GM21360 (cell line): Measurements from ENCODE around the gene EYA4.

ENCODE experiments used
- ATAC-seq: cut with Tn5 transposase; IDR thresholded peaks from one replicate; pipeline ENCODE4 v1.9.1; 2021; ENCODE audit warnings: mild to moderate bottlenecking, moderate library complexity; ENCODE audit not compliant: unreplicated experiment

The EYA4 gene

GRCh38 chr6:133343220-133343619 is 102.1 kb downstream of the EYA4 start:
- ATAC-seq: no peak

DNA sequence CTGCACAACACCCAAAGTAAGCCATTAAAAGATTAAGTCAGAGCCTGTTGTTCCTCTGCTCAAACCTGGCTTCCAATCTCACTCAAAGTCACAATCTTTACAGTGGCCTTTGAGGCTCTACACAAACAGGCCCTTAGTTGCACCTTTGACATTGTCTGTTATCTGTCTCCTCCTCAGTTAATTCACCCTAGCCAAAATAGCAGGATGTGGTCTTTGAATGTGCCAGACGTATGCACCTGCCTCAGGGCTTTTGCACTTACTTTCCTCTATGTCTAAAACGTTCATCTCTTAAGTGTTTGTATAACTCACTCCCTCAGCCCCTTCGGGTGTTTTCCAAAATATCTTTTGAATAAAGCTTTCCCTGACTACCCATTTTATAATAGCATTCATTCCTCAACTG is 107.7 kb downstream of the EYA4 start:
- ATAC-seq: no peak

DNA sequence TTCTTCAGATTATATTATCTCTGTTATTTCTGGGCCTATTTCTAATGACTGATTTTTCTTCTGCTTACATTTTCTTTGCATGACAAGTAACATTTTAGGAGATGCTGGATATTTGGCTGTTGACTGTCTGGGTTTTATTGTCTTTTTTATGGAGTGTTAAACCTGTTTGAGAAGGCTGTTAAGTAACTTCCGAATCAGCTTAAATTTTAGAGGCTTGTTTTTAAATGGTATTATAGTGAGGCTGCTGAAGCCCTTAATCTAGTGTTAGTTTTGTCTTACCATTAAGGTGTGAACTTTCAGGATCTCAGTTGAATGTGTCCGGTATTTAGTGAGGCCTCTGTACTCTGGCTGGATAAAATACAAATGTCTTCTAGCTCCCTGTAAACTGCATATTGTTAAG is 109.8 kb downstream of the EYA4 start:
- no peak for ATAC-seq

GRCh38 chr6:133352046-133352445 is 110.9 kb downstream of the EYA4 start:
- no peak for ATAC-seq

GRCh38 chr6:133353061-133353460 is 111.9 kb downstream of the EYA4 start:
- no peak for ATAC-seq

- ATAC-seq: no peak
Observed at GRCh38 chr6:133355922-133356321, 114.8 kb downstream of the EYA4 start.

GRCh38 chr6:133358574-133359150 is 117.5 kb downstream of the EYA4 start:
- ATAC-seq: no peak

GRCh38 chr6:133359256-133359655 is 118.1 kb downstream of the EYA4 start:
- ATAC-seq: no peak

- ATAC-seq: no peak
Observed at GRCh38 chr6:133359760-133360159, 118.6 kb downstream of the EYA4 start.

- ATAC-seq: no peak
Observed at GRCh38 chr6:133360194-133360593, 119.0 kb downstream of the EYA4 start.

DNA sequence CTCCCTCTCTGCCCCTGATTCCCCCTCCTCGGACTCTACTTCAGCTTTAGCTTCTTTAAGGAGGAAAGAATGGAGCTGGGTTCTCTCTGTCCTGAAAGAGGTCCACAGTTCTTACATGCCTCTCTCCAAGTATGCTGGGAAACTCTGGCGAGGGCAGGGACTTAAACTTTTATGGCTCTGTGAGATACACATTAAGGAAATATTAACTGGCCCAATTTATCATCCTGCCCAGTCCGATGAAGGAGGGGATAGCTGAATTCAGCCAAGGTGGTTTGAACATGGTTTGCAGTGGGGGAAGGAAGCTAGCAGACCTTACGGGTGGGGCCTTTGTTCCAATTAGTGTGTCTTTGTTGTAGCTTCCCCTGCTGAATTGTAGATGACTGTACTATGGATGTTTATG is 121.7 kb downstream of the EYA4 start:
- ATAC-seq: no peak

DNA sequence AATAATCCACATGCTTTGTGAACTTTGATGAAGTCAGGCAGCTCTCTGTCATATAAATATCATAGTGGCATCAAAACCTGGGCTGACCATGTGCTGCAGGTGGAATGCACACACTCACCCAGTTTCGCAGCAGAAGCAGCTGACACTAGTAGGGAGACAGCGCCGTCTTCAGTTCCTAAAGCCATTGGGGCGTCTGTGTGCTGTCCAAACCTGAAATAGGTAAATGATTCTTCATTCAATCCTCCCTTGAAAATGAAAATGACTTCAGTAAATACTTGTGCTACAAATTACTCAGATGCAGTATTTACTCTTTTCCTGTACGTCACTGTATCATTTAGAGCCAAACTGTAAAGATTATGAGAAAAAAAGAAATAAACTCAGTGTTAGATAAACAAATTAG is 127.5 kb downstream of the EYA4 start:
- ATAC-seq: no peak

- ATAC-seq: no peak
Observed at GRCh38 chr6:133369773-133370272, 128.7 kb downstream of the EYA4 start.

DNA sequence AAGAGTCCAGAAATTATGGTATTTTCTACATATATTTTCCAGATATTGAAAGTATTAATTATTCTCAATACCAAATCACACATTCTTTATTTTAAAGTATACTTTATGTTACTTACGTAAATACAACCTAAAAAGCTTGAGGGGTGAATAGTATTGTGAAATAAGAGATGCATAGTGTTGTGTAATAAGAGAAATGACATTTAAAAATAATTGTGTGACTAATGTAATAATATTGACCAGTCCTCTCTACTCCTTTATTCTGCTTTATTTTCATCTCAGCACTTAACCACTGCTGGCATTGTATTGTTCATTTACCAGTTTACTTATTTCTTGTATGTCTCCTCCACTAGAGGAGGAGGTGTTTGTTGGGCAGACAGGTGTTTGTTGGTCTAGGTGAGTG is 135.6 kb downstream of the EYA4 start:
- ATAC-seq: no peak

DNA sequence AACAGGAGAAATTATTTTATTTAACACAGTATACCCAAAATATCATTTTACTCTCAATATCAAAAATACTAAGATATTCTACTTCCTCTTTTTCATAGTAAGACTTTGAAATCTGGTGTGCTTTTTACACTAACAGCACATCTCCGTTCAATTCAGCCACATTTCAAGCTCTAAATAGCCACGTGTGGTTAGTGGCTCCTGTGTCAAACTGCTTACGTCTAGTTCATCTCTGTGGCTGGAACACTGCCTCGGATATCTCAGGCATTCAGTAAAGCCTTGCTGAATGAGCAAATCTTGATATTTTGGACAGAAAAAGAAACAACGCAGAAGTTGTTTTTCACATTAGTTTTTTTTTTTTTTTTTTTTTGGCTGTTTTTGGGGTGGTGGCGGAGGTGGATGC is 136.1 kb downstream of the EYA4 start:
- no peak for ATAC-seq

GRCh38 chr6:133380047-133380446 is 138.9 kb downstream of the EYA4 start:
- ATAC-seq: no peak

DNA sequence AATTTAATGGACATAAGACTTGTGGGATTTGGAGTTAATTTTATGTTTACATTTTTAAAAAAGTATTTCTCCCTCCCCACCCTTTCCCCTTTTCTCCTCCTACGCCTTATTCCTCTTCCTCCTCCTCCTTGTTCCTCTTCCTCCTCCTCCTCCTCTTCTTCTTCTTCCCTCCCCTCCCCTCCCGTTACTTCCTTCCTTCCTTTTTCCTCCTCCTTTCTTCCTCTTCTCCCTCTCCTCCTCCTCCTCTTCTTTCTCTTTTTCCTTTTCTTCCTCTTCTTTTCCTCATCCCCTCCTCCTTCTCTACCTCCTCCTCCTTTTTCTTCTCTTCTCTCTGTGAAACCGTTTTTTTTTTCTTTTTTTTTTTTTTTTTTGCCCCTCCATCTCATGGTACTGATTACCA is 139.6 kb downstream of the EYA4 start:
- ATAC-seq: no peak

DNA sequence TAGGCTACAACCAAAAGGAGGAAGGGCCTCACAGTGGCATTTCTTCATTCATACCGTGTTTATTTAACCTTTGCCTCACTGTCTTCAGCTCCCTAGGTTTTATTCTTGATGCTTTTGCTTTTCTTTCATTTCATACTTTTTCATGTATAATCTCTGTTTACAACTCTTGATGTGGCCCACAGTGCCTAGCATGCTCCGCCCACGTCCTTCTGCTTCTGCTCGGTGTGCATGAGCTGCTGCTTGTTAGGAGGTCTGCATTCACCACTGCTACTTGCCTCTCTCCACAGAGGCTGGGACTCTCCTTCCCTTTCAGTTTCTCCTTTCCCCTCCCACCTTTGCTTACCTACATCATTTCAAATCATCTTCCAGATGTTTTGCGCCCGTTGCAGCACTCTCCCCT is 147.6 kb downstream of the EYA4 start:
- ATAC-seq: no peak

GRCh38 chr6:133390168-133390567 is 149.0 kb downstream of the EYA4 start:
- ATAC-seq: no peak

DNA sequence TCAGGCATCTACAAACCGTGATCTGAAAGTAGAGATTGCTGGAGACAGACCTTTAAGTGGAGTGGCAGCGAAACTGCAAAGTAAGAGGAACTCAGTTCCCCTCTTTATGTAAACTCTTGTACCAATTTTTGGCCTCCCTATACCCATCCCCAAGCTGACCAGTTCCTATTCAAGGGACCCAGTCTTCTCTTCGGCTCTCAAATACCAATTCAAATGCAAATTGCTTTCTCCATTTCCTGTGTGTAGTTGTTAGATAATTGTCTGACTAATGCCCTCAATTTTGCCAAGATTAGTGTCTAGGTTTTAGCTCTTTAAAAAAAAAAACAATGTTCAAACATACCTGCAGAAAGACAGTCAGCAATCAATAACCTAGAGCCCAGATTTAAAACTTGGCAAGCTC is 150.9 kb downstream of the EYA4 start:
- ATAC-seq: no peak

DNA sequence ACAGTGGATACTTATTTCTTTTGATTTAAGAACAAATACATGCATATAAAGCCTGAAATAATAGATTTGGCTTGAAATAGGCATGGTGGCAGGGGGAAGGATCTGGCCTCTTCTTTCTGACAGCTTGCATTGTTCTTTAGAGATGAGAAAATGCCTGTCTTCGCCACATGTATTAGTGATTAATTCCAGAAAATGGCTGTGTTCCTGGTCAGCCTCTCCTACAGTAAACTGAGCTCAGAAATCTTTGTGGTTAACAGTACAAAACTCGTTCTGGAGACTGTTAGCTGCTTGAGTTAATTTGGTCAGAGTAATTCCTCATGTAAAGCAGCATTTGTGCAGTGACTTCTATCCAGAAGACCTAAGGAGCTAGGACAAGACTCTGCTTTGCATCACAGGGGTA is 151.5 kb downstream of the EYA4 start:
- ATAC-seq: no peak

- no peak for ATAC-seq
Observed at GRCh38 chr6:133393891-133394290, 152.7 kb downstream of the EYA4 start.

GRCh38 chr6:133394630-133395029 is 153.5 kb downstream of the EYA4 start:
- no peak for ATAC-seq
